ENCODE data around the gene LENEP.

GRCh38 chr1:154972213-154972516 is 21.2 kb upstream of the LENEP start:
- TF ChIP-seq EZH2phosphoT487 (IDR thresholded peaks at IDR 0.05; ENCODE audit: insufficient read depth, low read depth) (no peak), EZH2 (IDR thresholded peaks at IDR 0.05; ENCODE audit: insufficient read depth, poor library complexity, severe bottlenecking) (no peak)

All from GM23248 (cell line).